Stimulated activated CD4-positive, alpha-beta T cell treated with anti-CD3 and anti-CD28 coated beads, Interleukin-1b, Interleukin-23, amount 100 ng/mL, for 48 hours (primary cell): Measurements from ENCODE around the gene CRYBA2.

Source experiments
- DNase-seq: peaks from one replicate; pipeline ENCODE4 v3.0.0-alpha.2; 2020

Gene CRYBA2

GRCh38 chr2:218998414-218999002 is 5.3 kb upstream of the CRYBA2 start:
- no peak for DNase-seq

- no peak for DNase-seq
Measured at GRCh38 chr2:218997731-218998130, 4.5 kb upstream of the CRYBA2 start.

- no peak for DNase-seq
Measured at GRCh38 chr2:218996937-218997336, 3.7 kb upstream of the CRYBA2 start.

DNA sequence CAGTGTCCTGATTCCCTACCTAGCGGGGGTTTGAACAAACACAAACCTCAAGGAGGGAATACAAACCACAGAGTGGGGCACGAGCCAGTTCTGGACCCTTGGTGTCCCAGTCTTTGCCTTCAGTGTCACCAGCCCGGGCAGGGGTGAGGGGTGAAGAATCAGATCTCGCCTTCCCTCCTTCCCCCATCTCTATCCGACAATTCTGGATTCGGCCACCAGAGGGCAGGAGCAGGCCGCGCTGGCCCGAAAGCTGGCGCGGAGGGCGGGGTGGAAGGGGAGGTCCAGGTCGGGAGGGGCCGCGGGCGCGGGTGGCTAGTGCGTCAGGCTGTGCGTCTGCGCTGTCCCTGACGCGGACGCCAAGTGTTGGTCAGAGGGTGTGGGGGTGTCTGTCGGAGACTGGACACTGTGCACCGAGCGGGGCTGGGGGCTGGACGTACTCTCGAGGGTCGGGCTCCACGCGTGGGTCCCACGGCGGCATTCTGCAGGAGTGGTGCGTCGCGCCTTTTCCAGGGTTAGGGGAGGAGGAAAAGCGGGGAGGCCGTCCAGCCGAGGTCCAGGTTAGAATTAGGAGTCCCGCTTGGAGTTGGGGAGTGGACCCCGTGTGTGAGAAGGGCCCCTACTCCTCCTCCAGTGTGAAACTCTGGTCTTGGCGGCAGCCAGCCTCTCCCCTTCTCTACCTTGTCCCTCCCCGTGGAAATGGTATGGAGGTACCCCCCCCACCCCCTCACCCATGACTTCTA is 2.9 kb upstream of the CRYBA2 start:
- peak; percentile 80 for DNase-seq

GRCh38 chr2:218995561-218995960 is 2.3 kb upstream of the CRYBA2 start:
- DNase-seq = no peak

DNA sequence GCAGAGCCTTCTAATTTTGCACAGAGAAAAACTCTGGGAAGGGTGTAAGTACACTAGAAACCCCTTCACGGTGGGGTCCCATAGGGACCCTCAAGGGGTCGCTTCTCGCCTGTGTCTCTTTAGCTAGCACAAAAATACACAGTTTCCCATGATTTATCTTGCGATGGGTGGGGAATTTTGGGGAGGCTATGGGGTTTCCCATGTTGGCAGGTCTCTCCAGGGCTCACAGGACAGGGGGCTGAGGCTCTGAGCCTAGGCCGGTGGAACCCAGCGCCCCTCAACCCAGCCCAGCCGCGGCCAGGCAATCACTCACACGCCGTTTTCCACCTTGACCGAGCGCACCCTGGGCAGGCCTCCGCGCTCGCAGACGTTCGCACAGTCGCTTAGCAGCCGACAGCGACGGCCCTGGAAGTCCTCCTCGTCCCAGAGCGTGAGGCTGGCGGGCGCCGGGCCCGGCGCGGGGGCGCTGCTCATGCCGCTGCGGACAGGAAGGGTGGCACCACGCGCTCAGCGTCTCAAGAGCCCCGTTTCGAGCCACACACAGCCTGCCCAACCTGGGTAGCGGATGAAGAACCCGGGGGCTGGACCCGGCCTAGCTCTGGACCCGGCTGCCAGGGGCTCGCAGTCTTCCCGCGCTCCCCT is 398 bp downstream of the CRYBA2 start:
- no peak for DNase-seq

DNA sequence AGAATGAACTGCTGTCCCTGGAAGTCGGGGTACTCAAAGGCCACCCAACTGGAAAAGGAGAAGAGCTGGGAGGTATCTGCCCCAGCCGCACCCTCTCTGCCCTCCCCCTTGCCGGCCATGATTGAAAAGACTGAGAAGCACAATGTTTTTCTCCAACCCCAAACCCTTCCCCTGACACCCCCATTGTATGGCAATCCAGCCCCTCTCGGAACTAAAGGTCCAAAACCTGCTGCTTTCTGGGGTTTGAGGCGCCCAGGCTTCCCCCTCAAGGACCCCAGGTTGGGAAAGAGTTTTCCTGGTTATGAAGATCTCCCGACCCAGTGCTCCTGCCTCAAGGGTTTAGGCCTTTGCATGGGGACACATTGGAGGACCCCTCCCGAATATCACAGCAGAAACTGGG is 1.0 kb downstream of the CRYBA2 start:
- no peak for DNase-seq

DNA sequence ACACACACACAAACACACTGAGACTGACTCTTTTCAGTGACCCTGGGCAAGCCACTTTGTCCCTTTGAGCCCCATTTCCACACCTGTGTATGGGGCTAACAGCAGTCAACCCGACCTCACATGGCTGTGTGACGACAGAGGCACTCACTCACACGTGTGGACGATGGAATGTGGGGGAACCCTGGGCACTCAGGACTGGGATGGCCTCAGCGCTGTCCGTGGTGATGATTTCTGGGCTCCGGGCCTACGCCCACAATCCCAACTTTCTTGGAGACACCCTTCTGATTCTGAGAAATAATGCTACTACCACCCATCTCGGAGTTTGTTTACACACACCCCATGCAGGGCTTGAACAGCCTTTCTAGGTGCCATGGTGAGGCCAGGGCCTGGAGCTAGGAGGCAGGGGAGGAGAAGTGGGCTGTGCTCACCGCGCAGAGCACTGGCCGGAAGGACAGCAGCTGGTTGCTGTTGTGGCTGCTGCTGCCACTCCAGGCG is 1.5 kb downstream of the CRYBA2 start:
- DNase-seq = no peak

DNA sequence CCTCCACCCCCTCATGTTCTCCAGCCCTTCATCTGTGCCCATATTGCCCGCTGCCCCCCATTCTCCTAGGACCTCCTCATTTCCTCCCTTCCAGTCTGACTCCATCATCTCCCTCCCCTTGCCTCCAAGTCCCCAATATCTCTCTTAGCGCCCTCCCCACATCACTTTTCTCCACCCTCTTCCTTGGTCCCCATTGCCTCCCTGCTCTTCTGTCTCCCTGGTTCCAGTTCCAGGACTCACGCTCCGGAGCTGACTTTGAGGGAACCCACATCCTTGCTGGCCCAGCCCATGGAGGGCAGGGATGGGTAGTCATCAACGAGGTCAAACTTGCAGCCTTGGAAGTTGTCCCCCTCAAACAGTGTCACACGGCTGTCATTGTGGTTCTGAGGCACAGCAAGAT is 2.6 kb downstream of the CRYBA2 start:
- no peak for DNase-seq

DNA sequence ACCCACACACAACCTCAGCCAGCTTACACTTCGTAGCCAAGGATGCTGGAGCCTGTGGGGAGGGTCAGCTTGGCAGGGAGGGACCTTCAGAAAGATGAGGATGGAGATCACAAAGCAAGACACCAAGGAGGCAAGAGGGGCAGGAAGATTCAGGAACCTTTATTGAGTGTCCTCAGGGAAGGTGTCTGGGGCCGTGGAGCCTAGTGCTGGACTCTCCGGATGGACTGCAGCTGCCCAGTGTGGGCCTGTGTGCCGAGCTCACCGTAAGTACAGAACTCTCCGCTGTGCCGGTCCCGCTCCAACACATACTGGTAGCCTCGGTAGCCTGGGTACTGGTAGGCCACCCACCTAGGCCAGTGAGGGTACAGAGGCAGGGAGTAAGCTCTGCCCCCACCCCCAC is 3.2 kb downstream of the CRYBA2 start:
- DNase-seq = no peak

DNA sequence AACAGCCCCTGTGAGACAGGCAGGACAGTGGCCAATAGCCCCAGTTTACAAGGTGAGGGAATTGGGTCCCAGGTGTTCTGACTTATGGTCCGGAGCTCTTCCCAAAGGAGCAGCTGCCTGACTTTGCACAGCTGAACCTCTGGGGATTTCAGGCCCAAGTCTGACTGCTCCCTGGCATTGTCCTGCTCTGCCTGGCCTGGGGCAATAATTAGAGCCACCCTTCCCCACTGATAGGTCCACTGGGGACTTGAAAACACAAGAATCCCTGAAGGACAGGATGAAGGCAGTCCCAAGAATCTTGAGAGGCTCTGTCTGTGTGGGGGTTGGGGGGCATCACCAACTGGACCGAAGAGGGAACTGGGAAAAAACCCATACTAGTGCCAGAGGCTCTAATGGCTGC is 4.6 kb downstream of the CRYBA2 start:
- no peak for DNase-seq

DNA sequence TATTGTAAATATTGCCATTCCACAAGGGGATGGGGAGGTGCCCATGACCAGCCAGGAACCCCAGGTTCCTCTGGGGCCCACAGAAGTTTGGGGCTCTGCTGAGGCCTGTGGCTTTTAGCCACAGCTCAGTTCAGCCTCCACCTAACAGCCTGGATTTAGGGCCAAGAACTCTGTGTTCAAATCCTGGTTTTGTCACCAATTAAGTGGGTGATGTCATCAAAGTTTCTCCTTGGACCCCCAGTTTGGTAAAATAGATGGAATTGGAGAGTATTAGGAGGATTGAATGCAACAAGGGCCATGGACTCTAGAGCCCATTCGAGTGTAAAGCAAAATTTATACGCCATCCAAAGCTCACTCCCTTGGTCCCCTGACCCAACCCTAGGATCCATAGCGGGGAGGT is 5.1 kb downstream of the CRYBA2 start:
- DNase-seq = no peak

- no peak for DNase-seq
Measured at GRCh38 chr2:218986148-218986761, 7.0 kb downstream of the CRYBA2 start.

GRCh38 chr2:218985325-218986091 is 7.7 kb downstream of the CRYBA2 start:
- no peak for DNase-seq

GRCh38 chr2:218985021-218985324 is 8.2 kb downstream of the CRYBA2 start, which contains the start of gene FEV:
Gene FEV, minus strand, starts transcription at chr2:218985184. Its CDS starts 109 bp downstream, at chr2:218985075.
- DNase-seq = no peak

- no peak for DNase-seq
Measured at GRCh38 chr2:218984239-218985020, 8.8 kb downstream of the CRYBA2 start.

- DNase-seq = no peak
Measured at GRCh38 chr2:218983934-218984238, 9.3 kb downstream of the CRYBA2 start.

GRCh38 chr2:218983263-218983933 is 9.8 kb downstream of the CRYBA2 start:
- DNase-seq = no peak

GRCh38 chr2:218982586-218983262 is 10.5 kb downstream of the CRYBA2 start:
- no peak for DNase-seq

DNA sequence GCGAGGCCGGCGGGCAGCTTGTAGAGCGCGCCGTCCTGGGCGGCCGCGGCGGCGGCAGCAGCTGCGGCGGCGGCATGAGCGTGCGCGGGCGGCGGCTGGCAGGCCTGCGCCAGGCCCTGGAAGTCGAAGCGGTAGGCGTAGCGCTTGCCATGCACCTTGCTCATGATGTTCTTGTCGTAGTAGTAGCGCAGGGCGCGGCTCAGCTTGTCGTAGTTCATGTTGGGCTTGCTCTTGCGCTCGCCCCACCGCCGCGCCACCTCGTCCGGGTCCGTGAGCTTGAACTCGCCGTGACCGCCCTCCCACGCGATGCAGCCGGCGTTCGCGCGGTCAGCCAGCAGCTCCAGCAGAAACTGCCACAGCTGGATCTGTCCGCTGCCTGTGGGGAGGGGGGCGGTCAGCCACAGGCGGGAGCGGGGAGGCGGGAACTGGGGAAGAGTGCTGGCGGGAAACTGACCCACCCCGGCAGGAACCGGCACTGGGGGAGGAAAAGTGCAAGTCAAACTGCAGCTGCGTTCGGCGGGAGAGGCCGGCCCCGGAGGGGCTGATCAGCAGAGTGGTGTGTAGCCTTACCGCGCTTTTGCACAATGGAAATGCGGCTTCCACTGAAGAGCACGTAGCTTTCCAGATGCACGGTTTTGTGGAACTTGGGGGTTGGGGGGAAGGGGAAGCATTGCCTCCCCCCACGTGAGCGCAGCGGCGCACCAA is 11.2 kb downstream of the CRYBA2 start:
- DNase-seq = no peak
